ENCODE results near the gene LHB. TPM values are rescaled to one million over a fixed set of nuclear protein-coding genes. Genes with fewer than 3 reads are reported as not detected.

LHB gene
- total and polyA plus RNA-seq, 7 donors = 0.32 TPM; not detected in 6

DNA sequence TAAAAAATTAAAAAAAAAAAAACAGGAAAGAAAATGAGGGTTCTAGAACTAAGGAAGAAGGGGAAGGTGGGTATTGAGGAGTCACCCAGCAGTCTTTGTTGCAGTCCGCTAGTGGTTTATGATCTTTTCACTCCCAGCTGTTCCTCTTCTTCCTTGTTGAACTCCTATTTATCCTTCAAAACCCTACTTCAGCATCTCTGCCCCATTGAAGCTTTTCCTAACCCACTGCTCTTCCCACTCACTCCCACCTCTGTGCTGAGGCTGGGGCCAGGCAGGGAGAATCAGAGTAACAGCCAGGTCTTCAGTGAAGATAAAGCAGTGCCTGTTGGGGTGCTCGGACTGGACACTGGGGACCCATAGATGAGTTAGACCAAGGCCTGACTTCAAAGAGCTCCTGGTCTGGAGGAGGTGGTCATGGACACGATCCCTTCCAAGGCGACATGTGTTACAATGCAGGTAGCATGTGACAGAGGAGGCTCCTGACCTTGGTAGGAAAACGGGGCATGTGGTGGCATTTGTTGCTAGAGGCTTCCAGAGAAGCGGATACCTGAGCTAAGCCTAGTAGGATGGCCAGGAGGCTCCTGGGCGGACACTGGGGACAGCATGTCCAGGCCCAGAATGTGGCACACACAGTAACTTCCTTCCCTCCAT is 11.8 kb downstream of the LHB start:
- H3K36me3 ChIP-seq (ENCODE audit: insufficient read depth in 1 of 2, low read depth in 1 of 2) = peaks cover 7 to 89% of the 10 kb centered on the region in 2 donors

DNA sequence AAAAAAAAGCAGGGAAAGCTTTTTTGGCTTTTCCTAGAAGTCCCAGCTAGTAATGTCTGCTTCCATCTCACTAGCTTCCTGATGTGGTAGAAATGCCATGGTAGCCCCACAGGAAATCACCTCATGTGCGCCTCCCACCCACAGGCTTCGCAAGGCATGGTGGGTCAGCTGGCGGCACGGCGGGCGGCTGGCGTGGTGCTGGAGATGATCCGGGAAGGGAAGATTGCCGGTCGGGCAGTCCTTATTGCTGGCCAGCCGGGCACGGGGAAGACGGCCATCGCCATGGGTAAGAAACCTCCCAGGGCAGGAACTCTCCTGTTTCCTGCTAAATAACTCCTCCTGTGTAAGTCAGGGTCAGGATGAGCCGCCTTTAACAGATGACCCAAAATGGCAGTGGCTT is 12.8 kb downstream of the LHB start:
- intact Hi-C loops (cut with DNase I) = no loop called here
- Histone ChIP-seq H3K36me3 (ENCODE audit: insufficient read depth in 1 of 2, low read depth in 1 of 2) (peaks cover 4 to 86% of the 10 kb centered on the region in 2 donors), H3K27ac (no peak overlapping the region), H3K4me1 (peaks cover 5% of the 10 kb centered on the region), H3K27me3 (ENCODE audit: insufficient read depth in 3 of 3, low read length in 2 of 3) (no peaks in the 10 kb centered on the region), H3K9me3 (no peaks in the 10 kb centered on the region), H3K4me3 (no peak overlapping the region)
- no peak for DNase-seq
- 95 to 100% (median 98%) methylated on average over 15 of the region's 15 CpGs for WGBS, 3 donors
- no peak for ATAC-seq
- TF ChIP-seq, protein P1, sequence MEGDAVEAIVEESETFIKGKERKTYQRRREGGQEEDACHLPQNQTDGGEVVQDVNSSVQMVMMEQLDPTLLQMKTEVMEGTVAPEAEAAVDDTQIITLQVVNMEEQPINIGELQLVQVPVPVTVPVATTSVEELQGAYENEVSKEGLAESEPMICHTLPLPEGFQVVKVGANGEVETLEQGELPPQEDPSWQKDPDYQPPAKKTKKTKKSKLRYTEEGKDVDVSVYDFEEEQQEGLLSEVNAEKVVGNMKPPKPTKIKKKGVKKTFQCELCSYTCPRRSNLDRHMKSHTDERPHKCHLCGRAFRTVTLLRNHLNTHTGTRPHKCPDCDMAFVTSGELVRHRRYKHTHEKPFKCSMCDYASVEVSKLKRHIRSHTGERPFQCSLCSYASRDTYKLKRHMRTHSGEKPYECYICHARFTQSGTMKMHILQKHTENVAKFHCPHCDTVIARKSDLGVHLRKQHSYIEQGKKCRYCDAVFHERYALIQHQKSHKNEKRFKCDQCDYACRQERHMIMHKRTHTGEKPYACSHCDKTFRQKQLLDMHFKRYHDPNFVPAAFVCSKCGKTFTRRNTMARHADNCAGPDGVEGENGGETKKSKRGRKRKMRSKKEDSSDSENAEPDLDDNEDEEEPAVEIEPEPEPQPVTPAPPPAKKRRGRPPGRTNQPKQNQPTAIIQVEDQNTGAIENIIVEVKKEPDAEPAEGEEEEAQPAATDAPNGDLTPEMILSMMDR (IDR thresholded peaks at IDR 0.05) = no peak

More for the DNA sequence above, 11.8 kb downstream of the LHB start:
- TF ChIP-seq, protein P1 (IDR thresholded peaks at IDR 0.05) = no peak
- Histone ChIP-seq H3K4me1 (no peaks in the 10 kb centered on the region), H3K27ac (no peak overlapping the region), H3K9me3 (no peaks in the 10 kb centered on the region), H3K4me3 (no peak overlapping the region), H3K27me3 (ENCODE audit: insufficient read depth in 3 of 3, low read length in 2 of 3) (no peaks in the 10 kb centered on the region)
- DNase-seq (no peak), ATAC-seq (no peak)
- intact Hi-C loops (cut with DNase I) = no loop called here
- 87 to 93% (median 92%) methylated on average over 7 of the region's 7 CpGs for WGBS, 3 donors

DNA sequence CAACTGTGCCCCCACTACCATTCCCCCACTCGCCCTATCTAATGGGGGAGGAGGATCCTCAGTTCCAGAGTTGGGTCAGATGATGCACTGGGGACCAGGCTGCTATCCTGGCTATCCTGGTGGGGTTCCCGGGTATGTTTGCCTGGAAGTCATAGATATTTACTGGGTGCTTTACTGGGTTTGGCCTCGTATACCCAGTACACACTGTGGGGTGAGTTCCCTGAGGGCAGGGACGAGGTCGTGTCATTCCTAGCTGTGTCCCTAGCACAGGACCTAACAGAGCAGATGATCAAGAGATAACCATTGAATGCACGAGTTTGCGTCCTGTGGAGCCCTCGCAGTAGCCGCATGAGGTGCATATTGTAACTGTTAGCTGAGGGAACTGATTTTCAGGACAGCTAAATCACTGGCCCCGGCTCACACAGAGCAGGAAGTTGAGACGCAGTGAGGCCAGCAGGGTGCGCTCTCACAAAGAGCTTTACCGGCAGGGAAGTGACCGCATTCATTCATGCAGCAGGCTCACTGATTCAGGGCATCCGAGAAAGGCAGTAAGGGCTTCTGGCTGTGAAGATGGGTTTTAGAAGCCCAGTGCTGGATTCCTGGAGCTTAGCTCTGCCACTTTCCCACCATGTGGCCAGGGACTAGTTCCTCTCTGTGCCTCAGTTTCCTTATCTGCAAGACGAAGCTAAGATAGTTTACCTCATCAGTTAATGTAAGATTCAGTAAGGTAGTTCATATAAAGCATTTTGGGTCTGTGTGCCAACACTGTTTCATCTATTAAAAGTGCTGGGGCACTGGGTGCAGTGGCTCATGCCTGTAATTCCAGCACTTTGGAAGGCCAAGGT is 17.2 kb downstream of the LHB start:
- 56 to 61% (median 61%) methylated on average over 16 of the region's 16 CpGs for WGBS, 3 donors
- Histone ChIP-seq H3K4me3 (no peak overlapping the region), H3K36me3 (ENCODE audit: insufficient read depth in 1 of 2, low read depth in 1 of 2) (peaks cover 0 to 43% of the 10 kb centered on the region in 2 donors), H3K9me3 (no peaks in the 10 kb centered on the region), H3K27ac (peak overlapping the region; percentile 16), H3K27me3 (ENCODE audit: insufficient read depth in 3 of 3, low read length in 2 of 3) (no peaks in the 10 kb centered on the region), H3K4me1 (peaks cover 14% of the 10 kb centered on the region)
- ATAC-seq = peak; percentile 47 to 75 (median 70)
- TF ChIP-seq, protein P1 (IDR thresholded peaks at IDR 0.05) = peak; percentile 60
- intact Hi-C loops (cut with DNase I) = loop anchor here (5.0 to 10.0 kb wide), 3 partner anchors 68 to 205 kb away; partner anchors contain the start of genes HRC (in 1 of the 2) and TRPM4 (in 1 of the 2)
- DNase-seq = peak; percentile 56 to 78

DNA sequence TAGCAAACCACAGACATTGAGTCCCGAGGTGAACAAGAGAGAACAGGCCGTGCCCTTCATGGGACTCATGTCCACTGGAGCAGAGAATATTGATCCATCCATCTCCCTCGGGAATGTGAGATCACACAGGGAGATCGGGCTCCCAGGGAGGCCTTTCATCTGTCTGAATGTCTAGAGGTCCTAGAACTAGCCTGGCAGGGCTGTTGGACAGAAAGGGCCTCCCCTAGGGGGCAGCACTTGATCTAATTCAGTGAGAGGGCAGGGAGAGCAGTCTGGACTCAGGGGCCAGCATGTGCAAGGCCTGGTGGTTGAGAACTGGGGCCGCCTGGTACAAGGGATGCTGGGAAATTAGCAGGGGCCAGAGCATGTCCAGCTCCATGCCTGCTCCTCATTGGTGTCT is 18.9 kb downstream of the LHB start:
- 40 to 71% (median 47%) methylated on average over 5 of the region's 5 CpGs for WGBS, 3 donors
- intact Hi-C loops (cut with DNase I) = loop anchor here (5.0 to 10.0 kb wide), 3 partner anchors 69 to 207 kb away; partner anchors contain the start of genes HRC (in 1 of the 2) and TRPM4 (in 1 of the 2)
- H3K9me3 ChIP-seq = no peaks in the 10 kb centered on the region
- DNase-seq = peak in 1 of 2 donors; percentile 62
- H3K4me3 ChIP-seq = no peak overlapping the region
- ATAC-seq = peak in 2 of 4 donors; percentile 25 to 28
- peaks cover 0 to 26% of the 10 kb centered on the region in 2 donors for H3K36me3 ChIP-seq (ENCODE audit: insufficient read depth in 1 of 2, low read depth in 1 of 2)
- H3K27ac ChIP-seq = peak overlapping the region; percentile 72
- TF ChIP-seq, protein P1 (IDR thresholded peaks at IDR 0.05) = peak; percentile 36
- H3K4me1 ChIP-seq = peaks cover 22% of the 10 kb centered on the region
- H3K27me3 ChIP-seq (ENCODE audit: insufficient read depth in 3 of 3, low read length in 2 of 3) = no peaks in the 10 kb centered on the region

All from psoas muscle (tissue), 8 donors.